ENCODE measurements around the gene ZNRF1.

DNA sequence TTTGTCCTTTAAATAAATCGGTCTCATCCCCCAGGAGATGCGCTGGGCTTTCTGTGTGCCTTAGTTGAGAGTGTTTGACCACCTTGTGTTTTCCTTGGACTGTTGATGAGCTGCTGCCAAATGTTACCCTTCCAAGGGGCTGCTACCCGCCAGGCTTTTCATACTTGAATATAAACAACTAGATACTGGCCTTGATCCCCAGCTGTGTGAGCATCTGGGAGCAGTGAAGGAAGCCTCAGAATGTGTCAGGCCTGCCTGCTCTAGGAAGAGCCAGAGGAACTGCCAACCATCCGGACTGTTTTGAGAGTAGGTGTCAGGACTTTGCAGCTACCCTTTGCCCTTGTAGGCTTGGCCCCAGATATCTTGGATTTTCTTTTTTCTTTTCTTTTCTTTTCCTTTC lies 60.0 kb downstream of the ZNRF1 start:
- TF ChIP-seq ZNF274 (IDR thresholded peaks at IDR 0.05; ENCODE audit: insufficient read depth, insufficient read length) = no peak
- TF ChIP-seq, protein P1, sequence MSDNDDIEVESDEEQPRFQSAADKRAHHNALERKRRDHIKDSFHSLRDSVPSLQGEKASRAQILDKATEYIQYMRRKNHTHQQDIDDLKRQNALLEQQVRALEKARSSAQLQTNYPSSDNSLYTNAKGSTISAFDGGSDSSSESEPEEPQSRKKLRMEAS (IDR thresholded peaks at IDR 0.05; ENCODE audit: low read depth, low read length) = no peak
- TF ChIP-seq STAT1 (conservative IDR thresholded peaks at IDR 0.05) = no peak
- TF ChIP-seq ZNF622 (IDR thresholded peaks at IDR 0.05) = no peak
- no peak for TF ChIP-seq ZNF384 (IDR thresholded peaks at IDR 0.05; ENCODE audit: borderline replicate concordance, low read depth, low read length)
- TF ChIP-seq, protein P2, sequence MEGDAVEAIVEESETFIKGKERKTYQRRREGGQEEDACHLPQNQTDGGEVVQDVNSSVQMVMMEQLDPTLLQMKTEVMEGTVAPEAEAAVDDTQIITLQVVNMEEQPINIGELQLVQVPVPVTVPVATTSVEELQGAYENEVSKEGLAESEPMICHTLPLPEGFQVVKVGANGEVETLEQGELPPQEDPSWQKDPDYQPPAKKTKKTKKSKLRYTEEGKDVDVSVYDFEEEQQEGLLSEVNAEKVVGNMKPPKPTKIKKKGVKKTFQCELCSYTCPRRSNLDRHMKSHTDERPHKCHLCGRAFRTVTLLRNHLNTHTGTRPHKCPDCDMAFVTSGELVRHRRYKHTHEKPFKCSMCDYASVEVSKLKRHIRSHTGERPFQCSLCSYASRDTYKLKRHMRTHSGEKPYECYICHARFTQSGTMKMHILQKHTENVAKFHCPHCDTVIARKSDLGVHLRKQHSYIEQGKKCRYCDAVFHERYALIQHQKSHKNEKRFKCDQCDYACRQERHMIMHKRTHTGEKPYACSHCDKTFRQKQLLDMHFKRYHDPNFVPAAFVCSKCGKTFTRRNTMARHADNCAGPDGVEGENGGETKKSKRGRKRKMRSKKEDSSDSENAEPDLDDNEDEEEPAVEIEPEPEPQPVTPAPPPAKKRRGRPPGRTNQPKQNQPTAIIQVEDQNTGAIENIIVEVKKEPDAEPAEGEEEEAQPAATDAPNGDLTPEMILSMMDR (IDR thresholded peaks at IDR 0.05 in 2 of 3, conservative IDR thresholded peaks at IDR 0.05 in 1 of 3; ENCODE audit: control insufficient read depth in 2 of 3, extremely low read depth in 1 of 3, insufficient read depth in 1 of 3, low read depth in 3 of 3, low read length in 3 of 3) = no peak
- no peak for TF ChIP-seq TAF1 (IDR thresholded peaks at IDR 0.05; ENCODE audit: borderline replicate concordance, low read depth, low read length)
- TF ChIP-seq CBFB (IDR thresholded peaks at IDR 0.05; ENCODE audit: low read depth) = no peak
- no peak for TF ChIP-seq SP1 (IDR thresholded peaks at IDR 0.05; ENCODE audit: low read depth, low read length)
- TF ChIP-seq CREM (IDR thresholded peaks at IDR 0.05; ENCODE audit: low read depth) = no peak

Data from GM12878 (cell line).